HG02678 (cell line): ENCODE measurements around the gene CCDC93.

ENCODE experiments used
- ATAC-seq: cut with Tn5 transposase; IDR thresholded peaks from one replicate; pipeline ENCODE4 v1.9.1; 2021; ENCODE audit warnings: mild to moderate bottlenecking, moderate library complexity; ENCODE audit not compliant: unreplicated experiment

The CCDC93 gene

GRCh38 chr2:117921520-117921919, 92.3 kb downstream of the CCDC93 start:
- no peak for ATAC-seq

DNA sequence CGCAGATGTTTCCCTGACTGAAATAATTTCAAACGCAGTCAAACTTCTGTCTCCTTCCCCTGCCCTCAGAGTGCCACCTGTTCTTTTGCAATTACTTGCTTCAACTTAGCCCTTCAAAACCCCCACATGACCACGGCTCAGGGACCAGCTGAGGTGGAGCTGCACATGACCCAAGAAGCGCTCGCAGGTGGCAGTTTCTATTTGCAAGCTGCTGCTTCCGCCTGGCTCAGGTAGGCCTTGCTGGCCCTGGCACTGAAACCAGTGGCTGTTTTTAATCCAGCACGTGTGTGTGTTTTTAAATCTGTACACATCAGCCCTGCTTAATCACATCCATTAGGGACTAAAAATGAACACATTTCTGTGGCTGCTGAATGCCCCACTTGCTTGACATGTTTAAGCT, 95.3 kb downstream of the CCDC93 start:
- no peak for ATAC-seq

DNA sequence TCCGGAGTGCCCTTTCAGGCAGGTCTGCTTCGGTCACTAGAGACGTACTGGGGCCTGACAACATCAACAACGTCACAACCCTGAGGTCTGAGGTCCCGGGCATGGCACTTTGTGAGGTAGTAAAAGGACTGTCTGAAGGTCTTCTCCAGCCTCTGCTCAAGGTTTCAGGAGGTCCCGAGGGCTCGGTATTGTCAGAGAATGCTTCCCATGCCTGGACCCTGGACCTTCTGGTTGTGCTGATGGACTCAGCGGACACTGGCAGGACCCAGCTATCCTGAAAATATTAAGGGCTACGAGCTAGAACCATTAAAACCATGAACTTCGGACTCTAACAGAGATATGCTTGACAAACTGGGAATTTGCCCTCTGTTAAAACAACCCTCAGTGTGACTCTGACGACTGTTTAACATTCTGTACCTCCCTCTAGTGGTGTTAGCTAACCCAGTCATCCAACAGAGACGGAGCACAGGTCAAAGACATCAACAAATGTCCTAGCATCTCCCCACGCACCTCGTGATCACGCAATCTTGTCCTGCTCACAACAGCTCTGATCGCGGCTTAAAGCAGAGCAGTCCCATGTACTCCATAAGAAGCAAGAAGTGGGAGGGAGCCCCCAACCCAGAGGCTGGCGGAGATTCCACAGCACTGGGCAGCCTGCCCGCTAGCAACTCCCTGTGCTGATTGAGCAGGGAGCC, 96.5 kb downstream of the CCDC93 start:
- ATAC-seq, result no peak

GRCh38 chr2:117902933-117903332, 110.9 kb downstream of the CCDC93 start:
- ATAC-seq, result no peak

- no peak for ATAC-seq
Observed at GRCh38 chr2:117888897-117889296, 125.0 kb downstream of the CCDC93 start.

DNA sequence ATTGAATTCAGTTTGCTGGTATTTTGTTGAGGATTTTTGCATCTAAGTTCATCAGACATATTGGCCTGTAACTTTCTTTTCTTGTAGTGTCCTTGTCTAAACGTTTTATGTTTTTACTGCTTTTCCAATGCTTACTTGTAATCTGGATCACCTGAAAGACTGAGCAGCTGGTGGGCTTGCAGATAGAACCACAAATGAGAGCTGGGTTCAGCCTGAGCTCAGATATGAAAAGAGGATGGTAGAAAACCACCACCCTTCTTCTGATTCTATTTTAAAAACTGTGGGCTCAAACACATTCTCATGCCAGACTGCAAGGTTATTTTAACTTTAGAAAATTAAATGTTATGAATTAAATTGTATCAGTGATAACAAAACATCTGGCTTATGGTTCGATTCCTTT, 128.6 kb downstream of the CCDC93 start:
- ATAC-seq, result no peak

DNA sequence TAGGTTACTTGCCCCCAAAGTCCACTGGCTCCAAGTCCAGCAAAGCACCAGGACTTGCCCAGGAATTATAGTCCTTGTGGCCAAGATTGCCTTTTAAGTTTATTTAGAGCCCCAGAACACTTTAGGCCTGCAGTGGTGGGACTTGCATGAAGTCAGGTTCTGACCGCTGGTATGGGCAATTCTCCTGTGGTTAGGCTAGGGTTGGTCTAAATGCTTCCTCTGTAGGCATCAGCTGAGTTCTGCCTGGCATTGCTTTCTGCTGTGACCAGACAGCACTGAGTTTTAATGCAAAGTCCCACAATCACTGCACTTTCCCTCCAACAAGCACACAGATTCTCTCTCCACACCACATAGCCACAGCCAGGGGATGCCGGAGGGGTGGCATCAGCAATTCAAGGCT, 134.9 kb downstream of the CCDC93 start:
- ATAC-seq, result no peak

DNA sequence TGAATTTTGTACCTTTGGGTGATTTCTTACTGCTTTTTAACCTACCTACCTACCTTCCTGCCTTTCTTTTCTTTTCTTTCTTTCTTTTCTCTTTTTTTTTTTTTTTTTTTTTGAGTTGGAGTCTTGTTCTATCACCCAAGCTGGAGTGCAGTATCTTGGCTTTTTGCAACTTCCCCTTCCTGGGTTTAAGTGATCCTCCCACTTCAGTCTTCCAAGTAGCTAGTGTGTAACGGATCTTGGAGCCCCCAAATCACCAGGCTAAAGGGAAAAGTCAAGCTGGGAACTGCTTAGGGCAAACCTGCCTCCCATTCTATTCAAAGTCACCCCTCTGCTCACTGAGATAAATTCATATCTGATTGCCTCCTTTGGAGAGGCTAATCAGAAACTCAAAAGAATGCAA, 138.1 kb downstream of the CCDC93 start:
- ATAC-seq, result no peak
